Measurements from ENCODE around the gene GLI1.
"Not testable (repeated sequence)": the region's sequence is repeated elsewhere in the genome, so short reads cannot be mapped to it uniquely, and the experiment has no call there.

- not testable (repeated sequence) for TF ChIP-seq CTCF (conservative IDR thresholded peaks at IDR 0.05 in 1 of 2, IDR thresholded peaks at IDR 0.05 in 1 of 2; ENCODE audit: low read depth in 1 of 2, low read length in 2 of 2); EZH2 (IDR thresholded peaks at IDR 0.05; ENCODE audit: low read length, missing control alignments)
These were observed 58.1 kb downstream of the GLI1 start for GRCh38 chr12:57517718-57518117.

Data from fibroblast of lung (primary cell).